CD14-positive monocyte (primary cell): ENCODE data around the gene FNDC3A. TPM values are rescaled to one million over a fixed set of nuclear protein-coding genes. Genes with fewer than 3 reads are reported as not detected.

Source experiments
- DNase-seq, 3 donors: peaks; one replicate each; pipeline ENCODE4 v3.0.0-alpha.2; 2011 to 2022
- H2AFZ ChIP-seq: 2 replicates; pipeline ENCODE4 v1.6.0; 2012; ENCODE audit warnings: mild to moderate bottlenecking, low read depth, low read length, inconsistent platforms; ENCODE audit not compliant: insufficient read depth, poor library complexity, severe bottlenecking
- H3K27ac ChIP-seq, 2 donors: 1 replicate in 1 of 2; 2 replicates in 1 of 2; pipeline ENCODE4 v1.5.1; 2012 to 2013; ENCODE audit warnings: low read length in 2 of 2, control low read depth in 1 of 2, inconsistent platforms in 1 of 2, low read depth in 1 of 2, mild to moderate bottlenecking in 1 of 2
- H3K27me3 ChIP-seq, 2 donors: one replicate each; pipeline versions ENCODE4 v1.6.0 to v1.6.1; 2011 to 2013; ENCODE audit warnings: low read length in 2 of 2; ENCODE audit not compliant: control insufficient read depth in 2 of 2, insufficient read depth in 2 of 2
- H3K36me3 ChIP-seq, 2 donors: replicated peaks in 1 of 2; 1 replicate in 1 of 2; 2 replicates in 1 of 2; pipeline versions ENCODE4 v1.5.1 to v1.6.1; 2012 to 2013; ENCODE audit warnings: low read length in 2 of 2, control low read depth in 1 of 2, inconsistent platforms in 1 of 2, mild to moderate bottlenecking in 1 of 2; ENCODE audit not compliant: insufficient read depth in 2 of 2, control insufficient read depth in 1 of 2
- H3K4me1 ChIP-seq, 2 donors: 1 replicate in 1 of 2; 2 replicates in 1 of 2; pipeline versions ENCODE4 v1.5.1 to v1.6.1; 2012 to 2013; ENCODE audit warnings: low read length in 2 of 2, control low read depth in 1 of 2, inconsistent platforms in 1 of 2, mild to moderate bottlenecking in 1 of 2, moderate library complexity in 1 of 2; ENCODE audit not compliant: insufficient read depth in 2 of 2, control insufficient read depth in 1 of 2
- H3K4me2 ChIP-seq: replicated peaks from 2 replicates; pipeline ENCODE3; 2012; ENCODE audit warnings: low read length, moderate library complexity, mild to moderate bottlenecking; ENCODE audit not compliant: poor library complexity, severe bottlenecking; ENCODE audit errors: extremely low read depth
- H3K4me3 ChIP-seq, 3 experiments: fragments of 200-600 bp in 1 of 3; sonication (generic) in 1 of 3; replicated peaks in 1 of 3; 1 replicate in 2 of 3; 2 replicates in 1 of 3; pipeline ENCODE4 v1.5.1; 2011 to 2013; ENCODE audit warnings: low read length in 3 of 3, mild to moderate bottlenecking in 3 of 3, control low read depth in 2 of 3, low read depth in 2 of 3, inconsistent platforms in 1 of 3, moderate library complexity in 1 of 3
- H3K79me2 ChIP-seq: 2 replicates; pipeline ENCODE4 v1.6.0; 2012; ENCODE audit warnings: mild to moderate bottlenecking, control low read depth, inconsistent platforms, low read length, moderate library complexity; ENCODE audit not compliant: insufficient read depth
- H3K9ac ChIP-seq: 2 replicates; pipeline ENCODE4 v1.6.0; 2017; ENCODE audit warnings: low read length, mild to moderate bottlenecking; ENCODE audit not compliant: insufficient read depth, poor library complexity, severe bottlenecking
- H3K9me3 ChIP-seq, 2 donors: replicated peaks in 1 of 2; 1 replicate in 1 of 2; 2 replicates in 1 of 2; pipeline versions ENCODE4 v1.5.1 to v1.6.1; 2012 to 2013; ENCODE audit warnings: low read length in 2 of 2, control low read depth in 1 of 2; ENCODE audit not compliant: control insufficient read depth in 1 of 2, insufficient read depth in 1 of 2
- H4K20me1 ChIP-seq: 2 replicates; pipeline ENCODE4 v1.6.0; 2012; ENCODE audit warnings: mild to moderate bottlenecking, low read length, control low read depth, moderate library complexity; ENCODE audit not compliant: insufficient read depth
- H3K27ac Mint-ChIP-seq, 7 donors: one replicate each; pipeline ENCODE4 v1.8.0; 2020; ENCODE audit warnings: mild to moderate bottlenecking in 7 of 7, mixed read lengths in 7 of 7, moderate library complexity in 6 of 7, inconsistent platforms in 2 of 7
- H3K27me3 Mint-ChIP-seq, 3 donors: one replicate each; pipeline ENCODE4 v1.8.0; 2021 to 2022; ENCODE audit warnings: low read depth in 3 of 3, mild to moderate bottlenecking in 3 of 3, mixed read lengths in 3 of 3, moderate library complexity in 3 of 3, inconsistent platforms in 1 of 3
- H3K36me3 Mint-ChIP-seq, 2 donors: one replicate each; pipeline ENCODE4 v1.8.0; 2020; ENCODE audit warnings: mixed read lengths in 2 of 2, inconsistent platforms in 1 of 2, mild to moderate bottlenecking in 1 of 2
- H3K4me1 Mint-ChIP-seq: one replicate; pipeline ENCODE4 v1.8.0; 2020; ENCODE audit warnings: mild to moderate bottlenecking, mixed read lengths
- H3K4me3 Mint-ChIP-seq, 2 donors: one replicate each; pipeline ENCODE4 v1.8.0; 2020; ENCODE audit warnings: mild to moderate bottlenecking in 2 of 2, mixed read lengths in 2 of 2, moderate library complexity in 1 of 2
- H3K9me3 Mint-ChIP-seq, 7 donors: one replicate each; pipeline ENCODE4 v1.8.0; 2020 to 2022; ENCODE audit warnings: mixed read lengths in 7 of 7, mild to moderate bottlenecking in 6 of 7, moderate library complexity in 6 of 7, inconsistent platforms in 2 of 7
- WGBS: methylation state at CpG from one replicate; pipeline ENCODE4 v1.1.5; 2013; ENCODE audit warnings: missing lambda C conversion rate; ENCODE audit not compliant: insufficient coverage; 5-methylcytosine and 5-hydroxymethylcytosine counted together
- intact Hi-C, 2 donors: fragments of 100-400 bp; cut with micrococcal nuclease; formaldehyde crosslinking; loops; one replicate each; pipeline versions ENCODE4 v1.15.0 to v1.15.1; 2023
- polyA plus RNA-seq, 3 donors: library from polyadenylated mRNA; depleted of rRNA in 1 of 3; unstranded in 2 of 3; stranded (reverse) in 1 of 3; fragments of 300-500 nt in 2 of 3; fragments of >200 nt in 1 of 3; fragmentation: Illumina TruSeq in 2 of 3; gene quantifications; 1 replicate in 2 of 3; 2 replicates in 1 of 3; pipeline ENCODE4 v1.2.3, GENCODE V29; 2012 to 2021
- TF ChIP-seq, protein P1 (sequence below): fragments of 200-600 bp; IDR thresholded peaks from one replicate; pipeline ENCODE4 v1.8.0; 2022; ENCODE audit warnings: antibody characterized with exemption, mild to moderate bottlenecking

The FNDC3A gene
- polyA plus RNA-seq, 3 donors = 8.3 to 27.0 (median 12.0) TPM

DNA sequence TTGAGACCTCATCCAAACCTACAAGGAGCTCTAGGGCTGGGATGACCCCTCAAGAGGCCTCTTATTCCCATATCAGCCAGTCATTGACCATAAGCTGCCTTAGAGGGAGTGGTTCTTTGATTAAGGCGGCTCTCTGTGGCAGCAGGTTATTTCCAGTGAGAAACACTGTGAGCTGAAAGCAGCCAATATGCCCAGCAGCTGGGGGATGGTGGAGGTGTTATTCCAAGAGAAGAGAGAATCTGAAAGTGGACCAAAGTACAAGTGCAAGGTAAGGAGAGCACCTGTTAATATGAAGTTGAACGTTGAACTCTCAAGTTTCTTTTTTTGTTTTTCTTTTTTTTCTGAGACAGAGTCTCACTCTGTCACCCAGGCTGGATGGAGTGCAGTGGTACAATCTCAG is 20.2 kb upstream of the FNDC3A start:
- Histone ChIP-seq H3K79me2 (no peaks in the 10 kb centered on the region), H3K4me1 (peaks cover 2 to 13% of the 10 kb centered on the region in 2 donors), H4K20me1 (no peaks in the 10 kb centered on the region), H3K27me3 (no peaks in the 10 kb centered on the region), H3K4me2 (no peak overlapping the region), H3K27ac (no peak overlapping the region), H2AFZ (no peak overlapping the region), H3K9me3 (no peaks in the 10 kb centered on the region), H3K9ac (no peak overlapping the region), H3K4me3 (no peak overlapping the region), H3K36me3 (no peaks in the 10 kb centered on the region)
- Mint-ChIP-seq H3K27ac (no peak overlapping the region), H3K36me3 (no peaks in the 10 kb centered on the region), H3K9me3 (no peaks in the 10 kb centered on the region), H3K27me3 (peaks cover 0 to 5% (median 0%) of the 10 kb centered on the region in 3 donors), H3K4me3 (no peak overlapping the region), H3K4me1 (peaks cover 9% of the 10 kb centered on the region)
- TF ChIP-seq, protein P1, sequence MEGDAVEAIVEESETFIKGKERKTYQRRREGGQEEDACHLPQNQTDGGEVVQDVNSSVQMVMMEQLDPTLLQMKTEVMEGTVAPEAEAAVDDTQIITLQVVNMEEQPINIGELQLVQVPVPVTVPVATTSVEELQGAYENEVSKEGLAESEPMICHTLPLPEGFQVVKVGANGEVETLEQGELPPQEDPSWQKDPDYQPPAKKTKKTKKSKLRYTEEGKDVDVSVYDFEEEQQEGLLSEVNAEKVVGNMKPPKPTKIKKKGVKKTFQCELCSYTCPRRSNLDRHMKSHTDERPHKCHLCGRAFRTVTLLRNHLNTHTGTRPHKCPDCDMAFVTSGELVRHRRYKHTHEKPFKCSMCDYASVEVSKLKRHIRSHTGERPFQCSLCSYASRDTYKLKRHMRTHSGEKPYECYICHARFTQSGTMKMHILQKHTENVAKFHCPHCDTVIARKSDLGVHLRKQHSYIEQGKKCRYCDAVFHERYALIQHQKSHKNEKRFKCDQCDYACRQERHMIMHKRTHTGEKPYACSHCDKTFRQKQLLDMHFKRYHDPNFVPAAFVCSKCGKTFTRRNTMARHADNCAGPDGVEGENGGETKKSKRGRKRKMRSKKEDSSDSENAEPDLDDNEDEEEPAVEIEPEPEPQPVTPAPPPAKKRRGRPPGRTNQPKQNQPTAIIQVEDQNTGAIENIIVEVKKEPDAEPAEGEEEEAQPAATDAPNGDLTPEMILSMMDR = no peak
- WGBS = 71% methylated on average over 2 of the region's 2 CpGs
- intact Hi-C loops = no loop called here
- DNase-seq = no peak

GRCh38 chr13:48961379-48961778 is 14.3 kb upstream of the FNDC3A start:
- Mint-ChIP-seq H3K4me1 (peaks cover 17% of the 10 kb centered on the region), H3K4me3 (peak overlapping the region in 1 of 2 donors; percentile 21), H3K36me3 (no peaks in the 10 kb centered on the region), H3K27ac (peak overlapping the region in 3 of 7 donors; percentile 60 to 74 (median 61)), H3K9me3 (no peaks in the 10 kb centered on the region), H3K27me3 (no peaks in the 10 kb centered on the region)
- H3K79me2 ChIP-seq = no peaks in the 10 kb centered on the region
- peaks cover 6 to 24% of the 10 kb centered on the region in 2 donors for H3K4me1 ChIP-seq
- WGBS = no CpG with 5 or more reads among the region's 2 CpGs
- no peak overlapping the region for H3K9ac ChIP-seq
- H4K20me1 ChIP-seq = no peaks in the 10 kb centered on the region
- peak overlapping the region; percentile 62 for H2AFZ ChIP-seq
- TF ChIP-seq, protein P1 = no peak
- DNase-seq = peak in 1 of 3 donors; percentile 31
- H3K27me3 ChIP-seq = no peaks in the 10 kb centered on the region
- no peaks in the 10 kb centered on the region for H3K36me3 ChIP-seq
- intact Hi-C loops = no loop called here
- peak overlapping the region; percentile 14 for H3K4me2 ChIP-seq
- H3K9me3 ChIP-seq = no peaks in the 10 kb centered on the region
- H3K4me3 ChIP-seq = no peak overlapping the region
- H3K27ac ChIP-seq = peak overlapping the region in 1 of 2 donors; percentile 50
